Chondrocyte (in vitro differentiated cells): Measurements from ENCODE around the gene RPTOR. TPM values are rescaled to one million over a fixed set of nuclear protein-coding genes. Genes with fewer than 3 reads are reported as not detected.

Experiments used
- DNase-seq: peaks from one replicate; pipeline ENCODE4 v3.0.0; 2021; ENCODE audit warnings: mixed read lengths, low spot score
- H3K27ac Mint-ChIP-seq: one replicate; pipeline ENCODE4 v1.8.0; 2021; ENCODE audit warnings: mild to moderate bottlenecking, moderate library complexity, mixed read lengths; ENCODE audit not compliant: unreplicated experiment
- H3K27me3 Mint-ChIP-seq: 2 replicates; pipeline ENCODE4 v1.8.0; 2021; ENCODE audit warnings: low read depth, mixed read lengths
- H3K36me3 Mint-ChIP-seq: 2 replicates; pipeline ENCODE4 v1.8.0; 2021; ENCODE audit warnings: low read depth, mixed read lengths
- H3K4me1 Mint-ChIP-seq: 2 replicates; pipeline ENCODE4 v1.8.0; 2021; ENCODE audit warnings: low read depth, mild to moderate bottlenecking, mixed read lengths
- H3K4me3 Mint-ChIP-seq: one replicate; pipeline ENCODE4 v1.8.0; 2021; ENCODE audit warnings: mild to moderate bottlenecking, moderate library complexity, mixed read lengths; ENCODE audit not compliant: unreplicated experiment
- H3K9me3 Mint-ChIP-seq: 2 replicates; pipeline ENCODE4 v1.8.0; 2021; ENCODE audit warnings: low read depth, mixed read lengths
- total RNA-seq: library from RNA; stranded (reverse); gene quantifications from 3 replicates; pipeline ENCODE4 v1.2.1, GENCODE V29; 2021
- TF ChIP-seq, protein P1 (sequence below): fragments of 200-600 bp; sonication (generic); IDR thresholded peaks from 2 replicates; pipeline ENCODE4 v1.5.0; 2021; ENCODE audit warnings: antibody characterized with exemption, mild to moderate bottlenecking, moderate library complexity

RPTOR gene
- total RNA-seq, 1 donor from 2014 or later, result 30.9 TPM

DNA sequence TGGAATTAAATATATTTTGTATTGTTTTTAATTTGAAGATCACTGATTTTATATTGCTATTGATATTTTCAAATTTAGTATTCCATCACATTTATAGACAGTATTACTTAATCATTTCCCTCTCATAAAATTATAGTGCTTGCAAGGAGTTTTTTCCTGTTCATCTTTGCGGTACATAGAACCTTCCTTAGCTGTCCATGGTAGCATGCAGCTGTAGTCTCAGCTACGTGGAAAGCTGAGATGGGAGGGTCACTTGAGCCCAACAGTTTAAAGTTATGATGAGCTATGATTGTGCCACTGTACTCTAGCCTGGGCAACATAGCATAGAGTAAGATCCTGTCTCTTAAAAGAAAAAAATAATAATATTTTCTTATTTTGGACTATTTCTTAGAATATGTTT is 231.2 kb downstream of the RPTOR start:
- peaks cover 8% of the 10 kb centered on the region for H3K36me3 Mint-ChIP-seq
- H3K27me3 Mint-ChIP-seq, result no peaks in the 10 kb centered on the region
- no peak for DNase-seq
- TF ChIP-seq, protein P1, sequence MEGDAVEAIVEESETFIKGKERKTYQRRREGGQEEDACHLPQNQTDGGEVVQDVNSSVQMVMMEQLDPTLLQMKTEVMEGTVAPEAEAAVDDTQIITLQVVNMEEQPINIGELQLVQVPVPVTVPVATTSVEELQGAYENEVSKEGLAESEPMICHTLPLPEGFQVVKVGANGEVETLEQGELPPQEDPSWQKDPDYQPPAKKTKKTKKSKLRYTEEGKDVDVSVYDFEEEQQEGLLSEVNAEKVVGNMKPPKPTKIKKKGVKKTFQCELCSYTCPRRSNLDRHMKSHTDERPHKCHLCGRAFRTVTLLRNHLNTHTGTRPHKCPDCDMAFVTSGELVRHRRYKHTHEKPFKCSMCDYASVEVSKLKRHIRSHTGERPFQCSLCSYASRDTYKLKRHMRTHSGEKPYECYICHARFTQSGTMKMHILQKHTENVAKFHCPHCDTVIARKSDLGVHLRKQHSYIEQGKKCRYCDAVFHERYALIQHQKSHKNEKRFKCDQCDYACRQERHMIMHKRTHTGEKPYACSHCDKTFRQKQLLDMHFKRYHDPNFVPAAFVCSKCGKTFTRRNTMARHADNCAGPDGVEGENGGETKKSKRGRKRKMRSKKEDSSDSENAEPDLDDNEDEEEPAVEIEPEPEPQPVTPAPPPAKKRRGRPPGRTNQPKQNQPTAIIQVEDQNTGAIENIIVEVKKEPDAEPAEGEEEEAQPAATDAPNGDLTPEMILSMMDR, result no peak
- H3K4me1 Mint-ChIP-seq, result peaks cover 48% of the 10 kb centered on the region
- H3K4me3 Mint-ChIP-seq, result no peak overlapping the region
- no peak overlapping the region for H3K27ac Mint-ChIP-seq
- no peaks in the 10 kb centered on the region for H3K9me3 Mint-ChIP-seq

DNA sequence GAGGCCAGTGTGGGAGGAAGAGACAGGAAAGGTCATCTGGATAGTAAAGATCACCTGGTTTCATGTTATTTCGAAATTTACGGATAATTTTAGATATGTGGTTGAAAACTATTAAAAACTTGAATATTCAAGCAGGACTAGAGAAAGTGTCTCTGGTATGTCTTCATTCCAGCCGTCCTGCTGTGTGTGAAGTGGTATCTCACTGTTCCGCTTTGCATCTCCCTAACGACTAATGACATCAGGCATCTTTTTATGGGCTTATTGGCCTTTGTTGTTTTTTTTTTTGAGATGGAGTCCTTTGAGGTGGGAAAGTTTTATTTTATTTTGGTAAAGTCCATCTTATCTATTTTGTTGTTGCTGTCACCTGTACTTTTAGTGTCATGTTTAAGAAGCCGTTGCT is 232.6 kb downstream of the RPTOR start:
- no peak for DNase-seq
- no peaks in the 10 kb centered on the region for H3K9me3 Mint-ChIP-seq
- TF ChIP-seq, protein P1, result no peak
- no peak overlapping the region for H3K4me3 Mint-ChIP-seq
- no peaks in the 10 kb centered on the region for H3K27me3 Mint-ChIP-seq
- H3K4me1 Mint-ChIP-seq, result peaks cover 52% of the 10 kb centered on the region
- no peak overlapping the region for H3K27ac Mint-ChIP-seq
- H3K36me3 Mint-ChIP-seq, result peaks cover 3% of the 10 kb centered on the region

DNA sequence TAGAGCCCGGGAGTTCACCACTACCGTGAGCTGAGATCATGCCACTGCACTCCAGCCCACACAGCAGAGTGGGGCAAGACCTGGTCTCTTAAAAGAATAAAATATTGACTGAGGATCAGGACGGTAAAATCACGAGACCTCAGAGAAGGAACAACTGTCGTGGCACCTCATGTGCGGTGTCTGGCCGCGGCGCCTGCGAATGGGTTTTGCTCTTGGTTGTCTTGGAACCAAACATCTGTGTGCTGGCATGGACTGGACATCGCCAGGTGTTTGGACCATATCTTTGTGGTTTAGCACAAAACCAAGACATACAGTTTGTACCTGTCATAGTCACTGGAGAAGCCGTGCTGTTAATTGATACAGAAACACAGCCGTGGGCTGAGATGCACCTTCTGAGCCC is 234.1 kb downstream of the RPTOR start:
- Mint-ChIP-seq H3K4me1 (peaks cover 59% of the 10 kb centered on the region), H3K27ac (no peak overlapping the region), H3K4me3 (no peak overlapping the region), H3K36me3 (peaks cover 3% of the 10 kb centered on the region), H3K9me3 (no peaks in the 10 kb centered on the region), H3K27me3 (no peaks in the 10 kb centered on the region)
- DNase-seq, result no peak
- TF ChIP-seq, protein P1, result no peak

DNA sequence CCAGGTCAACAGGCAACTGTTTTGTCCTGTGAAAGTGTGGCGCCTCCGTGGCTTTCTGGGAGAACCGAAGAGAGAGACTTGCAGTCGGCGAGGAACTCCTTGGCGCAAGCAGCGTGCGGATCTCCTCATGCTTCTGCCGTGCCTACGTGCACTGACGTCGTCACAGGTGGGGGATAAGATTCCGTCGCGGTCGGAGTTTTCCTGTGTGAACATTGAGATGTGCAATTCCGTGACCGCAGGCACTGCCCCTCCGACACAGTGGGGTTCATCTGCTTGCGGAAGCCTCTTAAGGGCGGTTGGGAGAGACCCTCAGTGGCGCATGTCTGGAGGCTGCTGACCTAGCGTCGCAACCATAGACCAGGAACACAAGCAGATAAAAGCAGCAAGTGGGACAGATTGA is 234.7 kb downstream of the RPTOR start:
- TF ChIP-seq, protein P1, result no peak
- Mint-ChIP-seq H3K9me3 (no peaks in the 10 kb centered on the region), H3K36me3 (peaks cover 3% of the 10 kb centered on the region), H3K27me3 (no peaks in the 10 kb centered on the region), H3K27ac (no peak overlapping the region), H3K4me3 (no peak overlapping the region), H3K4me1 (peaks cover 58% of the 10 kb centered on the region)
- DNase-seq, result no peak

DNA sequence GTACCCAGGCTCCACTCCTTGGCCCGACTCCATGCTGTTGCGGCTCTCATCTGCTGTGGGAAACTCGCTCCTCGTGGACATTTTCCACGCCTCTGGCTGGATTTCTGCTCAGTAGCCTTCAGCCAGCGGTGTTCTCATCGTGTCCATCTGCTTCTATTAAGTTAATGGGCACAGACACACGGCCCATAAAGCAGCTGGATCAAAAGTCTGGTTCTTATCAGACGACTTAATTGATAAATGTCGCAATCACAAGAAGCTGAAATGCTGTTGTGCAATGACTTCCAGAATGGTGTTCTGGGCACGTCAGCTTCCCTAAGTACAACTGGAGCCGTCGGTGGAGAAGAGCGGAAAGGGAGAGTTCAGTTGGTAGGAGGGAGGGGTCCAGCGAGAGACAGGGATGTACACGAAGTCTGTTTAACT is 235.3 kb downstream of the RPTOR start:
- H3K4me3 Mint-ChIP-seq, result no peak overlapping the region

More for the DNA sequence above, 235.3 kb downstream of the RPTOR start:
- H3K4me1 Mint-ChIP-seq, result peaks cover 57% of the 10 kb centered on the region
- no peak for DNase-seq
- TF ChIP-seq, protein P1, result no peak
- H3K27ac Mint-ChIP-seq, result peak overlapping the region; percentile 24
- H3K9me3 Mint-ChIP-seq, result no peaks in the 10 kb centered on the region
- H3K36me3 Mint-ChIP-seq, result peaks cover 3% of the 10 kb centered on the region
- no peaks in the 10 kb centered on the region for H3K27me3 Mint-ChIP-seq
